ENCODE results near the gene RANBP3L. TPM values are rescaled to one million over a fixed set of nuclear protein-coding genes. Genes with fewer than 3 reads are reported as not detected.

The RANBP3L gene
- total RNA-seq, 1 experiment from 2014 or later: not detected

DNA sequence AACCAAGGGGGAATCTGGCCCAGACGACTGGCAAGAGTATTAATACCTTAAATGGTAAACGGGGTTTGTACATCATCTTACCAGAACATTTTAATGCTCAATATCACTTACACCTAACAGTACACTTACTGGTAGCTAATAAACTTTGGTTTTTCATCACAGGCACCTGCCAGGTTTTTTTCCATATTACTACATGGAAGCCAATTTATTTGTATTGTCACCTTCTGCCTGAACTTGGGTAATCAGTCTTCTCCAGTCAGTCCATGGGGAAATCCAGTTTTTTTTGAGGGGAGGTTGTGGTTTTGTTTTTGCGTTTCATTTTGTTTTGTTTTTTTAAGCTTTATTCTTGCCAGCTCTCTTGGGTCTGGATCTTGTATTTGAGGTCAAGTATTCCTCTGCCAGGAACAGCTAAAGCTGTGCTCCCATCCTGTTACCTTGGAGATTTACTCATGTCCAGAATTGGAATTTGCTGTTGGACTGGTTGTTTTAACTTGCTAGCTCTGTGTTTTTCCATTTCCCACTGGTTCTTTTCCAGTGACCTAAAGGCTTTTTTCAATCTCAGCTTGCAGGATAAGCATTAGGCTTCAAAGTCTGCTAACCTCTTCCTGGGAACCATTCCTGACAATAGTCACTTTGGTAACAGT, 48.9 kb downstream of the RANBP3L start:
- H3K36me3 Mint-ChIP-seq (ENCODE audit: insufficient read depth in 1 of 3, low read depth in 3 of 3): no peaks in the 10 kb centered on the region
- no peak for TF ChIP-seq CTCF (conservative IDR thresholded peaks at IDR 0.05)
- Histone ChIP-seq H3K4me1 (ENCODE audit: insufficient read depth, low read length) (no peaks in the 10 kb centered on the region), H3K9ac (ENCODE audit: extremely low read depth, insufficient read length, low read length) (no peak overlapping the region), H2BK15ac (ENCODE audit: low read depth, low read length) (no peak overlapping the region), H3K27me3 (ENCODE audit: insufficient read depth, low read length) (no peaks in the 10 kb centered on the region), H3K56ac (ENCODE audit: insufficient read length, low read depth, low read length) (no peak overlapping the region), H3T11ph (ENCODE audit: low read length) (no peak overlapping the region), H3K14ac (ENCODE audit: insufficient read depth, low read length) (no peak overlapping the region), H2BK20ac (ENCODE audit: low read depth, low read length, poor library complexity, severe bottlenecking) (no peak overlapping the region), H3K4ac (ENCODE audit: low read depth, low read length) (no peak overlapping the region), H4K20me1 (ENCODE audit: control insufficient read depth, insufficient read depth, insufficient read length) (no peaks in the 10 kb centered on the region), H3K23me2 (ENCODE audit: insufficient read length, low read depth, low read length, poor library complexity, severe bottlenecking) (no peaks in the 10 kb centered on the region), H2AK5ac (ENCODE audit: insufficient read length, low read length) (no peak overlapping the region), H3K4me2 (ENCODE audit: insufficient read depth, insufficient read length, low read length) (no peak overlapping the region), H3K27ac (ENCODE audit: insufficient read length, low read depth, low read length) (no peak overlapping the region), H2BK5ac (ENCODE audit: insufficient read length, low read length) (no peak overlapping the region), H3K79me1 (ENCODE audit: insufficient read depth, low read depth, low read length, poor library complexity, severe bottlenecking) (no peaks in the 10 kb centered on the region), H4K91ac (ENCODE audit: insufficient read length, low read depth, low read length) (no peak overlapping the region), H3K79me2 (ENCODE audit: insufficient read depth, low read length) (no peaks in the 10 kb centered on the region), H3K9me3 (ENCODE audit: control insufficient read depth, low read depth, low read length) (no peaks in the 10 kb centered on the region), H2BK120ac (ENCODE audit: low read depth, low read length, poor library complexity, severe bottlenecking) (no peak overlapping the region), H2AFZ (ENCODE audit: low read length) (no peak overlapping the region), H3K23ac (ENCODE audit: insufficient read length, low read depth, low read length) (no peak overlapping the region), H3K18ac (ENCODE audit: insufficient read length, low read depth, low read length) (no peak overlapping the region), H2BK12ac (ENCODE audit: insufficient read length, low read depth, low read length) (no peak overlapping the region), H4K5ac (ENCODE audit: insufficient read length, low read depth, low read length) (no peak overlapping the region), H4K8ac (replicated peaks; ENCODE audit: insufficient read length, low read depth, low read length) (no peak overlapping the region)
- no peaks in the 10 kb centered on the region for H3K9me3 Mint-ChIP-seq
- H3K4me1 Mint-ChIP-seq: peaks cover 0 to 3% of the 10 kb centered on the region in 2 experiments; a peak in 1 of 4 replicates
- DNase-seq: no peak
- no peak overlapping the region for H3K27ac Mint-ChIP-seq
- H3K27me3 Mint-ChIP-seq (ENCODE audit: low read depth): no peaks in the 10 kb centered on the region
- WGBS (ENCODE audit: extremely low coverage, insufficient read length, low lambda C conversion rate): no CpG with 5 or more reads among the region's 3 CpGs
- no peak overlapping the region for H3K4me3 Mint-ChIP-seq
